A549 (cell line): Measurements from ENCODE around the gene EIF3B. TPM values are rescaled to one million over a fixed set of nuclear protein-coding genes. Genes with fewer than 3 reads are reported as not detected.

ENCODE experiments used
- ATAC-seq, 2 experiments: fragments of 200-7000 bp in 1 of 2; fragments of >200 bp in 1 of 2; cut with Nextera tagmentation in 1 of 2; cut with Tn5 transposase in 1 of 2; 3 replicates each; pipeline versions ENCODE4 v1.8.0 to v1.9.1; 2018 to 2020; ENCODE audit warnings: mild to moderate bottlenecking in 1 of 2, moderate library complexity in 1 of 2
- CTCF ChIA-PET: fragments of 300-600 bp; sonication (Branson Sonifier 250); formaldehyde crosslinking; extraction: SDS; loops from one replicate; lab custom pipeline; 2021; ENCODE audit warnings: antibody characterized with exemption, inconsistent platforms; lab: Yijun Ruan, JAX
- POLR2A ChIA-PET: fragments of 350-600 bp; formaldehyde crosslinking; extraction: SDS; loops from one replicate; lab custom pipeline; 2021; ENCODE audit warnings: antibody characterized with exemption, inconsistent platforms; lab: Yijun Ruan, JAX
- DNase-seq, 2 experiments: peaks; one replicate each; pipeline versions ENCODE4 v3.0.0 to v3.0.0-alpha.2; 2011 to 2016; ENCODE audit warnings: low read depth in 1 of 2, low spot score in 1 of 2
- FAIRE-seq: peaks from 2 replicates; lab custom pipeline; 2011; peaks lifted over from hg19 to GRCh38; lab: Jason Lieb, UNC
- H3K27ac ChIP-seq, 2 experiments: fragments of >200 bp; sonication (Bioruptor Twin); formaldehyde crosslinking; 3 replicates each; pipeline ENCODE4 v1.5.1; 2016 to 2017
- H3K4me1 ChIP-seq: fragments of >200 bp; sonication (Bioruptor Twin); formaldehyde crosslinking; 3 replicates; pipeline ENCODE4 v1.6.1; 2016
- H3K4me2 ChIP-seq: fragments of >200 bp; sonication (Bioruptor Twin); formaldehyde crosslinking; 3 replicates; pipeline ENCODE4 v1.6.1; 2016
- H3K4me3 ChIP-seq: fragments of >200 bp; sonication (Bioruptor Twin); formaldehyde crosslinking; 3 replicates; pipeline ENCODE4 v1.5.1; 2016
- H3K9me3 ChIP-seq: fragments of >200 bp; sonication (Bioruptor Twin); formaldehyde crosslinking; 3 replicates; pipeline ENCODE4 v1.6.1; 2016
- ATOH8 ChIP-seq: fragments of 250-450 bp; sonication (Bioruptor Pico); IDR thresholded peaks from 2 replicates; pipeline ENCODE4 v1.5.0; 2020; ENCODE audit warnings: low read depth, mild to moderate bottlenecking, moderate library complexity
- CBX2 ChIP-seq: fragments of 200-600 bp; sonication (generic); IDR thresholded peaks from 2 replicates; pipeline ENCODE4 v1.6.1; 2016; ENCODE audit warnings: low read depth, mild to moderate bottlenecking, borderline replicate concordance
- EHF ChIP-seq: fragments of 250-450 bp; sonication (Bioruptor Pico); IDR thresholded peaks from 2 replicates; pipeline ENCODE4 v1.5.0; 2020; ENCODE audit warnings: mild to moderate bottlenecking
- GATA3 ChIP-seq: IDR thresholded peaks from 2 replicates; pipeline ENCODE4 v1.6.1; 2012; ENCODE audit warnings: borderline replicate concordance
- HDAC2 ChIP-seq: fragments of 200-600 bp; sonication (generic); IDR thresholded peaks from 2 replicates; pipeline ENCODE4 v1.6.1; 2016
- HOXA7 ChIP-seq: fragments of 250-450 bp; sonication (Bioruptor Pico); IDR thresholded peaks from 2 replicates; pipeline ENCODE4 v1.5.0; 2020; ENCODE audit warnings: mild to moderate bottlenecking, moderate library complexity
- HOXB5 ChIP-seq: fragments of 250-450 bp; sonication (Bioruptor Pico); IDR thresholded peaks from 2 replicates; pipeline ENCODE4 v1.5.0; 2020; ENCODE audit warnings: mild to moderate bottlenecking, moderate library complexity
- JUN ChIP-seq, 2 experiments: fragments of >200 bp; sonication (Bioruptor Twin); formaldehyde crosslinking; IDR thresholded peaks; 2 replicates in 1 of 2; 3 replicates in 1 of 2; pipeline ENCODE4 v1.6.1; 2016 to 2017
- KDM5A ChIP-seq: fragments of 200-600 bp; sonication (generic); IDR thresholded peaks from 2 replicates; pipeline ENCODE4 v1.6.1; 2016; ENCODE audit warnings: antibody characterized with exemption, mild to moderate bottlenecking
- MAFK ChIP-seq: fragments of 450-650 bp; IDR thresholded peaks from 2 replicates; pipeline ENCODE4 v1.6.1; 2014; ENCODE audit not compliant: partially characterized antibody
- MAX ChIP-seq: IDR thresholded peaks from 2 replicates; pipeline ENCODE4 v1.6.1; 2012
- MYC ChIP-seq: IDR thresholded peaks from 2 replicates; pipeline ENCODE4 v1.6.1; 2012; ENCODE audit warnings: mild to moderate bottlenecking, inconsistent platforms, low read length, improper control_type of control experiment, borderline replicate concordance
- NPAS2 ChIP-seq: fragments of 250-450 bp; sonication (Bioruptor Pico); IDR thresholded peaks from 2 replicates; pipeline ENCODE4 v1.8.0; 2022; ENCODE audit warnings: mild to moderate bottlenecking, moderate library complexity, borderline replicate concordance
- PBX3 ChIP-seq: IDR thresholded peaks from 2 replicates; pipeline ENCODE4 v1.6.1; 2012
- PHF8 ChIP-seq: fragments of 200-600 bp; sonication (generic); IDR thresholded peaks from 2 replicates; pipeline ENCODE4 v1.6.1; 2016; ENCODE audit warnings: low read depth, mild to moderate bottlenecking, antibody characterized with exemption, moderate library complexity, borderline replicate concordance
- POLR2A ChIP-seq: IDR thresholded peaks from 2 replicates; pipeline ENCODE4 v1.6.1; 2012; ENCODE audit warnings: mild to moderate bottlenecking, low read length
- RAD21 ChIP-seq, 2 experiments: fragments of >200 bp in 1 of 2; sonication (Bioruptor Twin) in 1 of 2; formaldehyde crosslinking in 1 of 2; IDR thresholded peaks in 1 of 2; conservative IDR thresholded peaks in 1 of 2; 2 replicates in 1 of 2; 3 replicates in 1 of 2; pipeline ENCODE4 v1.6.1; 2012 to 2018; ENCODE audit warnings: inconsistent platforms in 1 of 2
- RFX5 ChIP-seq: fragments of 450-650 bp; IDR thresholded peaks from 2 replicates; pipeline ENCODE4 v1.7.1; 2014; ENCODE audit warnings: antibody characterized with exemption, mild to moderate bottlenecking, moderate library complexity
- USF2 ChIP-seq: fragments of 450-650 bp; IDR thresholded peaks from 2 replicates; pipeline ENCODE4 v1.6.1; 2014; ENCODE audit warnings: antibody characterized with exemption
- ZC3H11A ChIP-seq: fragments of 450-650 bp; IDR thresholded peaks from 2 replicates; pipeline ENCODE4 v1.6.1; 2014; ENCODE audit warnings: antibody characterized with exemption, mild to moderate bottlenecking
- WGBS: methylation state at CpG from one replicate; pipeline ENCODE4 v1.1.6; 2017; ENCODE audit errors: missing lambda C conversion rate; 5-methylcytosine and 5-hydroxymethylcytosine counted together
- polyA plus RNA-seq, 4 experiments: library from polyadenylated mRNA; depleted of rRNA in 3 of 4; stranded (reverse); fragments of >200 nt; fragmentation: RNase III in 1 of 4; extraction: RNeasy Plus Mini Kit Qiagen cat#74134 plus additional on column Dnase treatment in 1 of 4; gene quantifications; 2 replicates in 3 of 4; 3 replicates in 1 of 4; pipeline ENCODE4 v1.2.3, GENCODE V29; 2011 to 2017
- TF ChIP-seq, protein P1 (sequence below): IDR thresholded peaks from 2 replicates; pipeline ENCODE4 v1.6.1; 2012; ENCODE audit warnings: low read depth, borderline replicate concordance
- TF ChIP-seq, protein P2 (sequence below): fragments of >200 bp; sonication (Bioruptor Twin); formaldehyde crosslinking; IDR thresholded peaks from 3 replicates; pipeline ENCODE4 v1.6.1; 2016
- TF ChIP-seq, protein P3 (sequence below): fragments of 250-450 bp; sonication (Bioruptor Pico); IDR thresholded peaks from 2 replicates; pipeline ENCODE4 v1.5.0; 2021; ENCODE audit warnings: mild to moderate bottlenecking, moderate library complexity, borderline replicate concordance
- TF ChIP-seq, protein P4 (sequence below): fragments of 150-350 bp; IDR thresholded peaks from 2 replicates; pipeline ENCODE4 v1.6.1; 2014; ENCODE audit warnings: low read depth, mild to moderate bottlenecking, low read length

Gene EIF3B
- polyA plus RNA-seq, 2 of the 4 experiments (the other 2 are of a cell fraction) = 207 to 219 TPM

DNA sequence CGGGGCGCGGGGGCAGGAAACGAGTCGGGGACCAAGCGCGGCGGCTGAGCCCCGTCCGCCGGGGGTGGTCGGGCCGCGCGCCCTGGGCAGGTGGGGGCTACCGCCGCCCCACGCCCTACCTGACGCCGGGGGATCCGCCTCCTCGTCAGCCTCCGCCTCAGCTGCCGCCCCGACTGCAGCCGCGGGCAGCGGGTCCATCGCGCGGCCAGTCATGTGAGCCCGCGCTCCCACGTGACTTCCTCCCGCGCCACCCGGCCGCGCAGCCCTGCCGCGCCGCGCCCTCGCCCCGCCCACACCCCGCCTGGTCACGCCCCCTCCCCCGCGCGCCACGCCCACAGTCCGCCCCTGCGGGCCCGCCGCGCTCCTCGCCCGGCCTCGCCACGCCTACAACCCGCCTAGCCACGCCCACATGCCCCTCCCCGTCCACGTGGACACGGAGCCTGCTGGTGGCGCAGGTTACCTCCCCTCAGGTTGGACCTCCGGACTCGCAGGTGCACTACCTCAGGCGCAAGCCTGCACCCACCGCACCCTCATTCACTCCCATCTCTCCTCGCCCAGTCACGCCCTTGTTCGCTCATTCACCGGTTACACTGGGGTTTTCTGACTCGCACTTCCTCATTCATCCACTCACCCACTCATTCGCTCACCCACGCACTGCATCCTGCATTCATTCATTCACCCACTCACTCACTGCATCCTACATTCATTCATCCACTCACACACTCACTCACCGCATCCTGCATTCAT lies 40.2 kb upstream of the EIF3B start, which contains the start of gene SNX8:
Gene SNX8, minus strand, starts transcription at position 233 of the 747 bp plus-strand sequence. Its CDS starts 20 bp downstream, at position 213.
- peak within 1 kb of the TSS; percentile 95 for H3K4me2 ChIP-seq

More for the DNA sequence above, 40.2 kb upstream of the EIF3B start, which contains the start of gene SNX8:
- TF ChIP-seq CBX2 (no peak), NPAS2 (CRISPR knock-in tag) (no peak), POLR2A (peak; percentile 69), PBX3 (no peak), KDM5A (peak; percentile 67; the same call in 1 of the 2 replicates), RFX5 (no peak), USF2 (peak; percentile 63), HDAC2 (no peak), MAFK (no peak), RAD21 (conservative IDR thresholded peaks at IDR 0.05 in 1 of 2, IDR thresholded peaks at IDR 0.05 in 1 of 2) (no peak), MYC (peak; percentile 59), HOXA7 (CRISPR knock-in tag) (no peak), EHF (CRISPR knock-in tag) (no peak), ZC3H11A (no peak), PHF8 (peak; percentile 53; the same call in 1 of the 2 replicates), HOXB5 (no peak), MAX (peak; percentile 89), GATA3 (no peak), ATOH8 (CRISPR knock-in tag) (no peak), JUN (IDR thresholded peaks at IDR 0.05) (peak in 1 of 2 experiments; percentile 55; a peak in 1 of 5 replicates)
- TF ChIP-seq, protein P1, sequence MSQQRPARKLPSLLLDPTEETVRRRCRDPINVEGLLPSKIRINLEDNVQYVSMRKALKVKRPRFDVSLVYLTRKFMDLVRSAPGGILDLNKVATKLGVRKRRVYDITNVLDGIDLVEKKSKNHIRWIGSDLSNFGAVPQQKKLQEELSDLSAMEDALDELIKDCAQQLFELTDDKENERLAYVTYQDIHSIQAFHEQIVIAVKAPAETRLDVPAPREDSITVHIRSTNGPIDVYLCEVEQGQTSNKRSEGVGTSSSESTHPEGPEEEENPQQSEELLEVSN = peak; percentile 60; the same call in 1 of the 2 replicates
- TF ChIP-seq, protein P2, sequence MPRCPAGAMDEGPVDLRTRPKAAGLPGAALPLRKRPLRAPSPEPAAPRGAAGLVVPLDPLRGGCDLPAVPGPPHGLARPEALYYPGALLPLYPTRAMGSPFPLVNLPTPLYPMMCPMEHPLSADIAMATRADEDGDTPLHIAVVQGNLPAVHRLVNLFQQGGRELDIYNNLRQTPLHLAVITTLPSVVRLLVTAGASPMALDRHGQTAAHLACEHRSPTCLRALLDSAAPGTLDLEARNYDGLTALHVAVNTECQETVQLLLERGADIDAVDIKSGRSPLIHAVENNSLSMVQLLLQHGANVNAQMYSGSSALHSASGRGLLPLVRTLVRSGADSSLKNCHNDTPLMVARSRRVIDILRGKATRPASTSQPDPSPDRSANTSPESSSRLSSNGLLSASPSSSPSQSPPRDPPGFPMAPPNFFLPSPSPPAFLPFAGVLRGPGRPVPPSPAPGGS = no peak
- TF ChIP-seq, protein P3, sequence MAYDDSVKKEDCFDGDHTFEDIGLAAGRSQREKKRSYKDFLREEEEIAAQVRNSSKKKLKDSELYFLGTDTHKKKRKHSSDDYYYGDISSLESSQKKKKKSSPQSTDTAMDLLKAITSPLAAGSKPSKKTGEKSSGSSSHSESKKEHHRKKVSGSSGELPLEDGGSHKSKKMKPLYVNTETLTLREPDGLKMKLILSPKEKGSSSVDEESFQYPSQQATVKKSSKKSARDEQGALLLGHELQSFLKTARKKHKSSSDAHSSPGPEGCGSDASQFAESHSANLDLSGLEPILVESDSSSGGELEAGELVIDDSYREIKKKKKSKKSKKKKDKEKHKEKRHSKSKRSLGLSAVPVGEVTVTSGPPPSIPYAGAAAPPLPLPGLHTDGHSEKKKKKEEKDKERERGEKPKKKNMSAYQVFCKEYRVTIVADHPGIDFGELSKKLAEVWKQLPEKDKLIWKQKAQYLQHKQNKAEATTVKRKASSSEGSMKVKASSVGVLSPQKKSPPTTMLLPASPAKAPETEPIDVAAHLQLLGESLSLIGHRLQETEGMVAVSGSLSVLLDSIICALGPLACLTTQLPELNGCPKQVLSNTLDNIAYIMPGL (CRISPR knock-in tag) = no peak
- TF ChIP-seq, protein P4, sequence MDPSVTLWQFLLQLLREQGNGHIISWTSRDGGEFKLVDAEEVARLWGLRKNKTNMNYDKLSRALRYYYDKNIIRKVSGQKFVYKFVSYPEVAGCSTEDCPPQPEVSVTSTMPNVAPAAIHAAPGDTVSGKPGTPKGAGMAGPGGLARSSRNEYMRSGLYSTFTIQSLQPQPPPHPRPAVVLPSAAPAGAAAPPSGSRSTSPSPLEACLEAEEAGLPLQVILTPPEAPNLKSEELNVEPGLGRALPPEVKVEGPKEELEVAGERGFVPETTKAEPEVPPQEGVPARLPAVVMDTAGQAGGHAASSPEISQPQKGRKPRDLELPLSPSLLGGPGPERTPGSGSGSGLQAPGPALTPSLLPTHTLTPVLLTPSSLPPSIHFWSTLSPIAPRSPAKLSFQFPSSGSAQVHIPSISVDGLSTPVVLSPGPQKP = no peak
- H3K4me1 ChIP-seq = peaks cover 19% of the 10 kb centered on the region
- H3K4me3 ChIP-seq = peak within 1 kb of the TSS; percentile 87
- ChIA-PET POLR2A (no interaction called here), CTCF (interaction anchor here (1.0 kb wide), 2 partner anchors 34 to 67 kb away, joined by 3 to 7 read pairs; no protein-coding TSS in a partner anchor)
- FAIRE-seq (no peak), ATAC-seq (peak; percentile 81 to 88), DNase-seq (peak; percentile 92 to 96)
- under 1% methylated on average over 18 of the region's 78 CpGs for WGBS
- H3K27ac ChIP-seq = peak within 1 kb of the TSS; percentile 89 to 95
- H3K9me3 ChIP-seq = no peaks in the 10 kb centered on the region
